GM10847 (cell line): ENCODE results near the gene LPIN1.

Experiments
- POLR2A ChIP-seq: IDR thresholded peaks from 2 replicates; pipeline ENCODE4 v1.6.1; 2011; ENCODE audit not compliant: insufficient read length; ENCODE audit errors: extremely low read depth

Gene LPIN1

DNA sequence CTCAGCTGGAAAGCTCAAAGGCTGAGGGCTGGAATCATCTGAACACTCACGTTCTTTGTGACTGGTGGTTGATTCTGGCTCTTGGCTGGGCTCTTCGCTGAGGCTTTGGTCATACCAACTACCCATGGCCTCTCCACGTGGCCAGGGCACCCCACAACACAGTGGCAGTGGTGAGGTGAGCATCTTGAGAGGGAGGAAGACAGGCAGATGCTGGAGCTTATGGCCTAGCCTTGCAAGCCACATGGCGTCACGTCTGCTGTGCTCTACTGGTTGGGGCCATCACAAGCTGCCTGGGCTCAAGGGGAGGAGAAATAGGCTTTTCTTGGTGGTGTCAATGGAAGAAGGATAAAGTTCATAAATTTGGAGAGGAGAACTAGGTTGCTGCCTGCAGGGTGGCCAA lies 19.6 kb downstream of the LPIN1 start:
- no peak for TF ChIP-seq POLR2A

DNA sequence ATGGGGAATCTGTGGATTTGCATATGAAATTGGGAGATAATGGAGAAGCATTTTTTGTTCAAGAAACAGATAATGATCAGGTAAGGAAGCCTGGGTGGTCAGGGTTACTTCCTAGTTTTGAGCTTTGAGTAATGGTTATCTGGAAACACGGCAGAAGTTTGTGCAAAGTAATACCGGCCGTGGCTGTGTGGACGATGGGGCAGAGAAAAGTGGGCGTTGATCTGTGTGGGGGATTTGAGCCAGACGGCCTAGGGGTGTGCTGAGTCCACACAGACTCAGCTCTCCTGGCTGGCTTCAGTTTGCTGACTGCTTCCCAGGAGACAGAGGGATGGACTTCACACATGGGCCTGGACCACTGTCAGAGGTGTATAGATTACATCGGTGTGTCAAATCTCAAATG lies 21.3 kb downstream of the LPIN1 start:
- TF ChIP-seq POLR2A = no peak

DNA sequence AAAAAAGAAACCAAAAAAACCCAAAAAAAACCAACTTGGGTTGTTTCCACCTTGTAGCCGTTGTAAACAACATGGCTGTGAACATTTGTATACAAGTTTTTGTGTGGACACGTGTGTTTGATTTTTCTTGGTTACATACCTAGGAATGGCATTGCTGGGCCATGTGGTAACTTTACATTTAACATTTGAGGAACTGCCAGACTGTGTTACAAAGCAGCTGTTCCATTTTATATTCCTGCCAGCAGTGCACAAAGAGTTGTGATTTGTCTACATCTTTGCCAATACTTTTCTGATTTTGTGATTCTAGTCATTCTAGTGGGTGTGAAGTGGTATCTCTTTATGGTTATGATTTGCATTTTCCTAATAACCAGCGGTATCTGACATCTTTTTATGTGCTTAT lies 22.5 kb downstream of the LPIN1 start:
- TF ChIP-seq POLR2A = no peak

DNA sequence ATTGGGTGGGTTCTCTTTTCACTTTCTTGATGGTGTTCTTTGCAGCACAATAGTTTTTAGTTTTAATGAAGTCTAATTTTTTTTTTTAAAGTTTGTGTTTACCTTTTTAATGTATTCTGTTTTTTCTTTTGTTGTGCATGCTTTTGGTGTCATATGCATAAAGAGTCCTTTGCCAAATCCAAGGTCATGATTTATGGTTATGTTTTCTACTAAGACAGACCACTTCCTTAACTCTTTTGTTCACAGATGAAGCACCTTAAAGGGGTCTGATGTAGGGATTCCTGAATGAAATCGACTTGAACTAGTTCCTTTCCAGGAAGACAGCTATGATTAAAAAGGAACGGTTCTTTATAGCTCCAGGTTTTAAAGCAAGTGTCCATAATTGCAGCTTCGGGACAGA lies 23.1 kb downstream of the LPIN1 start:
- no peak for TF ChIP-seq POLR2A

DNA sequence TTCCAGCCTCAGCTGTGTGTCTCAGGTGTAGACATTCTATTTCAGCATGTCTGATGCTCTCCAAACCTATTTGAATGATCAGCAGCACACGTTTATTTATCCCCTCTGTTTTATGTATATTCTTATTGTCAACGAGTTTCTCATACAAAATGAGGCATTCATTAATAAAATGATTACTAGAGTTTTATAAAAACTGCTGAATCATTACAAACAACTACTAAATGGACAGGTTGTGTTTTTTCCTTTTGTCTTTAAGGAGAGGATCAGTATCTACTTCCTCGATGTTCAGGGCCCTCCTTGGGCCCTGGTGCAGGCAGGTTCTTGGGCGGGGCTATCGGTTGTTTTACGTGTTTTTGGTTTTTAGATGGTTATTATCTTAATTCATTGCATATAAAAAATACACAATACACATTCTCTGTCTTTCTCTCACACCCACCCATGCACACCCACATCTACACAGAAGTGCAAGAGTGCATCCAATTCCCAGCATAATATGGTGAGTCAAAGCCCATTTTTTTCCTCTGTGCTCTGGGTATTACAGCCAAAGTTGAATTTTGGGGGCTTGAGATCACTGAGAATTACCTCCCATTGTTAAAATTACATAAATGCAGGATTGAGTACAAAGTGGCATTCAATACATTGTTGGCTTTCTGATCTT lies 24.2 kb downstream of the LPIN1 start:
- no peak for TF ChIP-seq POLR2A

DNA sequence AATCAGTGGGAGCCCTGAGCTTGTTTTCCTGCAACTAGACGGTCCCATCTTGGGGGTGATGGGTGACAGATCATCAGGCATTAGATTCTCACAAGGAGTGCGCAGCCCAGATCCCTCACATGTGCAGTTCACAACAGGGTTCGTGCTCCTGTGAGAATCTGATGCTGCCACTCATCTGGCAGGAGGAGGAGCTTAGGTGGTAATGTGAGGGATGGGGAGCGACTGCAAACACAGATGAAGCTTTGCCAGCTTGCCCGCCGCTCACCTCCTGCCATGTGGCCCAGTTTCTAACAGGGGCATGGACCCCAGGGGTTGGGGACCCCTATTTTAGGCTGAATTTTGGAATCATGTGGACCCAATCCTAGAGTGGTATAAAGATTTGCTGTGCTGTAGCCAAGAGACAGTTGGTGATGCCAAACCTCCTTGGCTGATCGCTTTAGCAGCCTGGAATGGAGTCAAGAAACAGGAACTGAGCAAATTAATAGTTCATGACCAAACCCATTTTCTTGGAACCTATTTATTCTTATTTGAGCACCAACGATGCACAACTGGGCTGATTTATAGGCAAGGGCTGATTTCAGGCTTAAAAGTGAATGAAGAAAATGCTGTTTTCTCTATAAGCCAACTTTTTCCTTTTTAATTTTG lies 25.7 kb downstream of the LPIN1 start:
- TF ChIP-seq POLR2A = no peak

DNA sequence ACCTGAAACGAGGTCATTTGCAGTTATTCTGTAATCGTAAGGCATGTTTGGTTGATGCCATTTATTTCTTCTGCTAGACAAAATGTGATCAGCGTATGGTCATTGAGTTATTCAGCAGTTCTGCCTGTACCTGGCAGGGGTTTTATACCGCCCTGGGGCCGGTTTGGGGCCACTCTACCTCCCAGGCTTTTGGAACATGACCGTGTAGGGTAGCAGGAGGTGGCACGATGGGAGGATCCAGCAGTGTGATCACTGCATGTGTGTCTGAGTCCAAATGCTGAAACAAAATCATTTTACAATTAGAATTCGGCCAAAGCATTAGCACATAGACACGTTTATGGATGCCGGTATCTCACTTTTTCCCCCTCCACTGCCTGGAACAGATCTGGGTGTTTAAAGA lies 26.7 kb downstream of the LPIN1 start:
- TF ChIP-seq POLR2A = no peak

DNA sequence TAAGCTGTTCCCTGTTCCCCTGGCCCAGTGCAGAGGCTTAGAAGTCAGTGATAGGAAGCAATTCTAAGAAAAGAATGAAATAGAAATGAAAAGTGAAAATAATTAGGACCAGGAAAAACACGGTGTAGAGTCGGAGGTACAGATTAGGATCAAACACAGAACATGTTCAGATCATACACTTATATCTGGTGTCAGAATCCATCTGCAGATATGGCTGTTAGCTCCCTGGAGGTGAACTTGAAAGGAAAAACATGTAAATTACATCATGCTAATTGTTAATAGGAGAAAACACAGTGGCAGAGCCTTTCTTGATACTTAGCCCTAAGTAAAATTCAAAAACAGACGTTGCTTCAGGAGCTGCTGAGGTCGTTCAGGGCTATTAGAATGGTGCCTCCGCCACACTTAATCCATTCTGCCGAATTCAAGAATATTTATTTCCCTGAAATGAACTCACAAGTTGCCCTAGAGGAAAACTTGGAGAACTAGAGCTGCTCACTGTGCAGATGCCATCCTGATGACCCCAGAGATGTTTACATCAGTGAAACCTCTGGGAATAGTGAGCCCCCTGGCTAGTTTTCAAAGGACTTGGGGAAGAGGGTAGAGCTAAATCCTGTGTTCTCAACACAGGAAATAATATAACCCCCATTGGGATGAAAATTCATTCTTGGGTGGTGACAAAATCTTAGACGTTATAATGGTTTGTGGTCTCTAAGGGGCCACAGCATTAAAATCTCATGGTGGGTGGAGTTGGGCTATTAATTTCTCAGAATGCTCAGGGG lies 27.5 kb downstream of the LPIN1 start:
- TF ChIP-seq POLR2A = no peak

DNA sequence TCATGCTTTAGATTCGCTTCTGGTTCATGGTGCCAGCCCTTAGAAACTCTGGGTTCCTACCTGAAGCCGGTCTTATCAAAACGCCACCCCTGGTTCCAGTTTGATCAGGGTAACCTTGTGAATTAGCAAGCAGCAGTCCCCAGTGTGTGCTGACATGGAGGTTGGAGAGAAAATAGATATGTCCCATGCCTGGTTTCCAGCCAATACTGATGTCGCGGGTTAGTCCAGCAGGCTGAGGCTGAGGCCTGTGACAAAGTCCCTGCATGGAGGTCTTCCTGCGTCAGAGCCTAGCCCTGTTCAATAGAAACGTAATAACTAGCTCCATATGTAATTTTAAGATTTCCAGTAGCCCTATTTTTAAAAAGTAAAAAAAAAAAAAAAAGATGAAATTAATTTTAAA lies 28.2 kb downstream of the LPIN1 start:
- no peak for TF ChIP-seq POLR2A

DNA sequence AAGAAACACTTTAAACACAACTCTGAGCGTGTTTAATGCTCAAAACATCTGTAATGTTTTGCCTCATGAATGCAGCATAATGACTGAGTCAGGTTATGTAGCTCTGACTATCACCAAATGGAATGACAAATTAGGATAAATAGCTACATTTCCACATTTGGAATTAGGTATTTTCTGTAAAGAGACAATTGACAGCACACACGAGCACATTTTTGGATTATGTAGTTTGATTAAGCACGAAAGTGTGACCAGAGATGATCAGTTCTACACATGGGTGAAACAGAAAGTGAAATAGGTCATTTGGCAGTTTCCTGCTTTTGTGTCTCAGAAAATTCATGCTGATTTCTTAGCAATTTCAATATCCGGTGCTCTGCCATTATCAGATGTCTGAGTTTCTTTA lies 29.0 kb downstream of the LPIN1 start:
- TF ChIP-seq POLR2A = no peak

DNA sequence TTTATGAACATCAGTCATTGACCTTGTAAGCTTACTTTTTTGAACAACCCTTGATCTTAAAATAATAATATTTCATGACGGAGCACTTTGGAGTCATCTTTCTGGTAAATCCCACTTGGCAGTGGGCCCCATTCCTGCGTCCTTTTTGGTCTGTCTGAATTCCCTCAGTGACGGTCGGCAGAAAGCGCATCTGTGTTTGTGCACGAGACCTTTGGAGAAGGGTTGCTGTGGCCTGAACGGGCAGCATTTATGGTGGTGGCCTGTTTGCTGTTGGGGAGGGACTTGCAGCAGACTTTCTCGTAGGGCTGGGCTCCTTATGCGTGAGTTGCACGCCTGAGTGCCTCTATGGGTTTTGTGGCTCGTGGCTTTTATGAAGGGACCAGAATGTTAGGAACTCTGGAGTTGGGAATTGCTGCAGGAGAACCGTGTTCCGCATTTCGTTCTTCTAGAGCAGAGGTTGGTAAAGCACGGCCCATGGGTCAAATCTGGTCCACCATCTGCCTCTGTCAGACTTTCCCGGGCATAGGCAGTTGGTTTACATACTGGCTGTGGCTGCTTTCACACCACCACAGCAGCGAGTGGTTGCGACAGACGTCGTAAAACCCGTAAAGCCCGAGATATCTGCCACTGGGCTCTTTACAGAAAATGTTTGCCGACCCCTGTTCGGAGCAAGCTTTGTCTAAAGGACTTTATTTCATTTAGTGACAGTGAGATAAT lies 30.8 kb downstream of the LPIN1 start:
- no peak for TF ChIP-seq POLR2A

DNA sequence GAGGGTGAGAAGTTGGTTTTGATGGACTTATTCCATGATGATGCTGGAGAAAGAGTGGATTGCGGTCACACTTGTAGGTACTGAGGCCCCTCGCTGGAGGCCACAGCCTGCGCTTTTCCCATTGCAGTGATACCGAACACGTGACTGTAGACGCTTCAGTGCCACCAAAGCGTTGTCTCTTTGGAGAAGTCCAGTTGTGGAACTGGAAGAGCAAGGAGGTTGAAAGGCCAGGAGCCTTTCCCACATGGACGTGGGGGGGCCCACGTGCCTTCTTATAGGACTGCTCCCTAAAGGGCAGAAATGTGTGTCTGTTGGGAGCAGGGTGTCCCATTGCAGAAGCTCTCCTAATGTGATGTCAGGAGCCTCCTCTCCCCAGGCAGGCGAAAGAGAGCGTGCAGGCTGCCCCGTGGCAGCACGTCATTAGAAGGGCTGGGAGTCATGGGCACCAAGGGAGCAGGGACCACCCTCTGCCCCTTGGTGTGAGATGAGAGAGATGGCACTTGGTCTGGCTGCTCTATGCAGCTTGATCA lies 31.5 kb downstream of the LPIN1 start:
- TF ChIP-seq POLR2A = no peak

DNA sequence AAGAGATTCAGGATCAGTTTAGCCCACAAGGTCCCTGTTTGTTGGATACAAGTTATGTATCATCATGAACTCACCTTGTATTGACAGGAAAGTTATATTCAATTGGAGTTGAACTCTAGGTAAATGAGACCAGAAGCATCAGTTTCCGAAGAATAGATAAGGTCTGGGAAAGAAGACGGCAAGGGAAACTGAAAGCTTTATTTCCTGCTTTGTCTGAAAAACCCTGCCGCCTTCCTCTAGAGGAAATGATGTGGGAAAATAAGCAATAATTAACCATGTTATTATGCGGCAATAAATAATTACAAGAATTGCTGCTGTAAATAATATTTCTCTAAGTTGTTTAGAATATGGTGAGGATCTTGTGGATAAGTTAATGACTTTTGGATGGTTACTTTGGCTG lies 32.0 kb downstream of the LPIN1 start:
- no peak for TF ChIP-seq POLR2A

DNA sequence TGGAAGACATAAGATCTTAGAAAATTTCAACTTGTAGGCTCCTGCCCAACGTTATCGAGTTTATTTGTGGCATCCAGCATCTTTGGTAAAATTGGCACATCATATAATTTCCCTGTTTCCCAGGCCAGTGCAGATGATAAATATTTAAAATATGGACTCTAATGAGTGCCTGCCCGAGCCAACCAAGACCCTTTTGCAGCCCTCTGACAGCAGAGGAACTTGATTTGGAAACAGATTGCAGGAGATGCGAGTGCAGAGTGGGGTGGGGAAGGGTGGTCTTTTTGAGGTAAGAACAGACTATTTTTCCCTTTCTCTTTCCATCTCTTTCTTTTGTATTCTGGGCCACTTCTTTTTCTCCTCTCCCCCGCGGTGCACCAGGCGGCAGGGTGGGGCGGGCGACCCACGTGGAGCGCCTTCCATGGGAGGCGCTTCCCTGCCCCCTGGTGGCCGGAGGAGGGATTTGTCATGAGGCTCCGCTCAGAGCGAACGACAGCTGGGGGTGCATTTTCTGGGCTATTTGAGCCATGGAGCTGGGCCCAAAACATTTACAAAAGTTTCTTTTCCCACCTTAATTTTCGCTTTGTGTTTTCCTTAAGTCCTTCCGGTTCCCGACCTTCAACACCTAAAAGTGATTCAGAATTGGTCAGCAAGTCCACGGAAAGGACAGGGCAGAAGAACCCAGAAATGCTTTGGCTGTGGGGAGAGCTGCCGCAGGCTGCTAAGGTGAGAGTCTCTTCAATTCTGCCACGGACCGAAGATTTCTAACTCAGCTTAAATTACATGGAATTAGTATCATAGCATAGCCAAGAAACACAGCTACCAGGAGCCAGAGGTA lies 32.7 kb downstream of the LPIN1 start:
- no peak for TF ChIP-seq POLR2A

DNA sequence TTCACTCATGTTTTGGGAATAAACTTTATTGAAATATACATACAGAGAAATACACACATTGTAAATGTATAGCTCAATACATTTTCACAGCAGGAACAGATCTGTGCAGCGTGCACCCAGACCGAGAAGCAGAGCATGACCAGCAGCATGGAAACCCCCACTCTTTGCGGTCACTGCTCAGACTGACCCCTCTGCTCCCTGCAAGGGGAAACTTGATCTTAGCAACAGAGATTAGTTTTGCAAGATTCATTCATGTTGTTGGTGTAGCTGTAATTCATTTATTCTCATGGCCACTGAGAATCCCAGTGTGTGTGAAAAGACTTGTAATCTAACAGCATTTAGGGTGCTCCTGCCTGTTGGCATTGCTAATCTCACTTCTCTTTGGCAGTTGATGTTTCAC lies 35.2 kb downstream of the LPIN1 start:
- TF ChIP-seq POLR2A = no peak

DNA sequence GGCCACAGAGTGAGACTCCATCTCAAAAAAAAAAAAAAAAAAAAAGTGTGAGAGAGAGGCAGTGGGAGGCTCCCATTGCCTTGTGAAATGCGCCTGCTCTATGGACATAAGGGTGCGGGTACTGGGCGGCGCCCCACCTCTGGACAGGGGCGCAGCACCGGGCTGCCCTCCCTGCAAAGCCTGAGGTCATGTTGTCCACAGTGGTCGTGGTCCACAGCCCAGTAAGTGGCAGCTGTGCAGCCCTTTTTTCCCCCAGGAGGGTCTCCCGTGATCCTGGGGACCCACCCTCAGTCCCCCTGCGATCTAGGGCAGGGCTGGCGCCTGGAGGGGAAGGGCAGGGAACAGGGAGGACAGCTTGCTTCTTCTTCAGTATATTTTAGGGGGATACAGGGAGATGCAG lies 37.8 kb downstream of the LPIN1 start:
- TF ChIP-seq POLR2A = no peak
